C4-2B (cell line): ENCODE measurements around the gene IGFBP7.

Experiments
- ZFX ChIP-seq: fragments of 450-650 bp; IDR thresholded peaks from 2 replicates; pipeline ENCODE4 v1.6.1; 2017
- TF ChIP-seq, protein P1 (sequence below): fragments of 450-650 bp; conservative IDR thresholded peaks from 2 replicates; pipeline ENCODE4 v1.5.1; 2017; ENCODE audit warnings: mild to moderate bottlenecking

DNA sequence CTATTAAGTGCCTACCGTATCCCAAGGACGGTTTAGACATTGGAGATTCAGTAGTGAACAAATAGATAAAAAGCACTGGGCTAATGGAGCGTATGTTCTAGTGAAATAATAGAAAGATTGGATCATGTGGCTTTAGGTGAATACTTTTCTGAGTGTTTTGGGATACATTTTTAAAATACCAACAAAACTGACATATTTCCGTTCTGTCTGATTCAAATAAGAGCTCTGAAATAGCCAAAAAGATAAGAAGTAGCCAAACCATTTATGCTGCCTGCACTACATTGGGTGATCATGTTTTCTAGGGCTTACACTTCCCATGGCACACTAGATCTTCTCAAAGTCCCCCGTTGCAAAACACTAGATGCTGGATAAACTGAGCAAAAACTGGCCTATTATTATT is 14.2 kb downstream of the IGFBP7 start:
- TF ChIP-seq, protein P1, sequence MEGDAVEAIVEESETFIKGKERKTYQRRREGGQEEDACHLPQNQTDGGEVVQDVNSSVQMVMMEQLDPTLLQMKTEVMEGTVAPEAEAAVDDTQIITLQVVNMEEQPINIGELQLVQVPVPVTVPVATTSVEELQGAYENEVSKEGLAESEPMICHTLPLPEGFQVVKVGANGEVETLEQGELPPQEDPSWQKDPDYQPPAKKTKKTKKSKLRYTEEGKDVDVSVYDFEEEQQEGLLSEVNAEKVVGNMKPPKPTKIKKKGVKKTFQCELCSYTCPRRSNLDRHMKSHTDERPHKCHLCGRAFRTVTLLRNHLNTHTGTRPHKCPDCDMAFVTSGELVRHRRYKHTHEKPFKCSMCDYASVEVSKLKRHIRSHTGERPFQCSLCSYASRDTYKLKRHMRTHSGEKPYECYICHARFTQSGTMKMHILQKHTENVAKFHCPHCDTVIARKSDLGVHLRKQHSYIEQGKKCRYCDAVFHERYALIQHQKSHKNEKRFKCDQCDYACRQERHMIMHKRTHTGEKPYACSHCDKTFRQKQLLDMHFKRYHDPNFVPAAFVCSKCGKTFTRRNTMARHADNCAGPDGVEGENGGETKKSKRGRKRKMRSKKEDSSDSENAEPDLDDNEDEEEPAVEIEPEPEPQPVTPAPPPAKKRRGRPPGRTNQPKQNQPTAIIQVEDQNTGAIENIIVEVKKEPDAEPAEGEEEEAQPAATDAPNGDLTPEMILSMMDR: no peak
- TF ChIP-seq ZFX: no peak
